GM23338 (cell line): ENCODE data around the gene ESRRA. TPM values are rescaled to one million over a fixed set of nuclear protein-coding genes. Genes with fewer than 3 reads are reported as not detected.

Experiments
- ATAC-seq: fragments of 200-7000 bp; cut with Tn5 transposase; 3 replicates; pipeline ENCODE4 v1.9.1; 2020
- DNase-seq: peaks from one replicate; pipeline ENCODE4 v3.0.0-alpha.2; 2015; ENCODE audit warnings: low spot score
- H2AFZ ChIP-seq: fragments of 200-600 bp; sonication (generic); 2 replicates; pipeline ENCODE4 v1.8.0; 2016; ENCODE audit warnings: antibody characterized with exemption, mild to moderate bottlenecking, moderate library complexity
- H3F3A ChIP-seq: fragments of 200-600 bp; sonication (generic); replicated peaks from 2 replicates; pipeline ENCODE4 v1.8.0; 2017; ENCODE audit warnings: antibody characterized with exemption, mixed run types, low read depth
- H3K27ac ChIP-seq: fragments of 200-600 bp; sonication (generic); 2 replicates; pipeline ENCODE4 v1.6.1; 2016; ENCODE audit warnings: low read depth
- H3K27me3 ChIP-seq: fragments of 200-600 bp; sonication (generic); 2 replicates; pipeline ENCODE4 v1.8.0; 2016; ENCODE audit warnings: mild to moderate bottlenecking, mixed run types, moderate library complexity; ENCODE audit not compliant: insufficient read depth
- H3K36me3 ChIP-seq: fragments of 200-600 bp; sonication (generic); 2 replicates; pipeline ENCODE4 v1.8.0; 2016; ENCODE audit warnings: mild to moderate bottlenecking; ENCODE audit not compliant: insufficient read depth
- H3K4me1 ChIP-seq: fragments of 200-600 bp; sonication (generic); 2 replicates; pipeline ENCODE4 v1.8.0; 2016; ENCODE audit warnings: mild to moderate bottlenecking, moderate library complexity; ENCODE audit not compliant: insufficient read depth
- H3K4me2 ChIP-seq: fragments of 200-600 bp; sonication (generic); 2 replicates; pipeline ENCODE4 v1.7.1; 2017; ENCODE audit warnings: mixed run types
- H3K4me3 ChIP-seq: fragments of 200-600 bp; sonication (generic); 2 replicates; pipeline ENCODE4 v1.6.1; 2016; ENCODE audit warnings: mixed run types
- H3K79me2 ChIP-seq: fragments of 200-600 bp; sonication (generic); replicated peaks from 2 replicates; pipeline ENCODE4 v1.8.0; 2017; ENCODE audit warnings: mild to moderate bottlenecking; ENCODE audit not compliant: insufficient read depth
- H3K9me2 ChIP-seq: fragments of 200-600 bp; sonication (generic); 2 replicates; pipeline ENCODE4 v1.8.0; 2017; ENCODE audit not compliant: insufficient read depth
- H4K20me1 ChIP-seq: fragments of 200-600 bp; sonication (generic); replicated peaks from 2 replicates; pipeline ENCODE4 v1.8.0; 2017; ENCODE audit warnings: mild to moderate bottlenecking; ENCODE audit not compliant: insufficient read depth
- H3K27ac Mint-ChIP-seq: 2 replicates; pipeline ENCODE4 v1.8.0; 2020; ENCODE audit warnings: inconsistent platforms, mild to moderate bottlenecking, moderate library complexity, mixed read lengths
- H3K27me3 Mint-ChIP-seq: 3 replicates; pipeline ENCODE4 v1.8.0; 2022; ENCODE audit warnings: low read depth, mild to moderate bottlenecking, moderate library complexity, mixed read lengths, inconsistent platforms; ENCODE audit not compliant: insufficient read depth, poor library complexity
- H3K36me3 Mint-ChIP-seq: 3 replicates; pipeline ENCODE4 v1.8.0; 2021; ENCODE audit warnings: low read depth, mild to moderate bottlenecking, inconsistent platforms, moderate library complexity, mixed read lengths
- H3K4me1 Mint-ChIP-seq: 3 replicates; pipeline ENCODE4 v1.8.0; 2020; ENCODE audit warnings: mild to moderate bottlenecking, inconsistent platforms, mixed read lengths
- H3K4me3 Mint-ChIP-seq: 3 replicates; pipeline ENCODE4 v1.8.0; 2021; ENCODE audit warnings: moderate library complexity, mild to moderate bottlenecking, inconsistent platforms, mixed read lengths
- H3K9me3 Mint-ChIP-seq: 3 replicates; pipeline ENCODE4 v1.8.0; 2020; ENCODE audit warnings: moderate library complexity, mild to moderate bottlenecking, inconsistent platforms, mixed read lengths
- CREB1 ChIP-seq: fragments of 250-450 bp; sonication (Bioruptor Pico); IDR thresholded peaks from 2 replicates; pipeline ENCODE4 v1.5.0; 2020; ENCODE audit warnings: low read depth, mild to moderate bottlenecking, moderate library complexity
- EZH2 ChIP-seq: fragments of 200-600 bp; sonication (generic); IDR thresholded peaks from one replicate; pipeline ENCODE4 v1.8.0; 2017; ENCODE audit warnings: antibody characterized with exemption, mild to moderate bottlenecking, low read depth; ENCODE audit not compliant: unreplicated experiment
- EZH2phosphoT487 ChIP-seq: fragments of 200-600 bp; sonication (generic); IDR thresholded peaks from one replicate; pipeline ENCODE4 v1.8.1; 2018; ENCODE audit warnings: antibody characterized with exemption; ENCODE audit not compliant: unreplicated experiment
- JUNB ChIP-seq: IDR thresholded peaks from one replicate; pipeline ENCODE4 v1.6.1; 2016; ENCODE audit warnings: antibody characterized with exemption; ENCODE audit not compliant: unreplicated experiment
- POLR2AphosphoS5 ChIP-seq: IDR thresholded peaks from 2 replicates; pipeline ENCODE4 v1.6.1; 2016; ENCODE audit warnings: antibody characterized with exemption, low read depth
- STAT1 ChIP-seq: IDR thresholded peaks from one replicate; pipeline ENCODE4 v1.6.1; 2016; ENCODE audit warnings: antibody characterized with exemption; ENCODE audit not compliant: unreplicated experiment
- ZNF331 ChIP-seq: fragments of 250-450 bp; sonication (Bioruptor Pico); IDR thresholded peaks from 2 replicates; pipeline ENCODE4 v1.5.0; 2020; ENCODE audit warnings: low read depth, mild to moderate bottlenecking, moderate library complexity
- polyA plus RNA-seq: library from polyadenylated mRNA; unstranded; fragments of >200 nt; fragmentation: Nextera tagmentation; extraction: Ambion mirVana; gene quantifications from 2 replicates; pipeline ENCODE4 v1.2.1, GENCODE V29; 2016
- total RNA-seq: library from RNA; depleted of rRNA; stranded (reverse); fragments of >200 nt; shearing (Covaris generic); gene quantifications from 2 replicates; pipeline ENCODE4 v1.2.3, GENCODE V29; 2014
- TF ChIP-seq, protein P1 (sequence below), 2 experiments: fragments of 200-600 bp in 1 of 2; sonication (generic) in 1 of 2; conservative IDR thresholded peaks; 2 replicates each; pipeline versions ENCODE4 v1.5.1 to v1.6.1; 2016 to 2017; ENCODE audit warnings: antibody characterized with exemption in 2 of 2, low read depth in 2 of 2, mild to moderate bottlenecking in 2 of 2, moderate library complexity in 1 of 2
- TF ChIP-seq, protein P2 (sequence below): IDR thresholded peaks from one replicate; pipeline ENCODE4 v1.6.1; 2018; ENCODE audit warnings: antibody characterized with exemption; ENCODE audit not compliant: unreplicated experiment

ESRRA gene
- total and polyA plus RNA-seq, 2 experiments from 2014 or later: 13.7 to 55.1 TPM

DNA sequence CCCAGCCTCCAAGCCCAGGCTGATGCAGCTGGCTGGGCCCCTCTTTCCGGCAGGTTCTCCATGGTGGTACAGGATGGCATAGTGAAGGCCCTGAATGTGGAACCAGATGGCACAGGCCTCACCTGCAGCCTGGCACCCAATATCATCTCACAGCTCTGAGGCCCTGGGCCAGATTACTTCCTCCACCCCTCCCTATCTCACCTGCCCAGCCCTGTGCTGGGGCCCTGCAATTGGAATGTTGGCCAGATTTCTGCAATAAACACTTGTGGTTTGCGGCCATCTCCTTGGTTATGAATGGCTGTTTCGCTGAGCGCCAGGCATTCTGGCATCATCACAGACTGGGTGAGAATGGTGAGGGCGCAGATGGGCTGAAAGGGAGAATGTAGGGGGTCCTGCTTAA is 16.2 kb downstream of the ESRRA start:
- ATAC-seq (no peak), DNase-seq (no peak)
- Mint-ChIP-seq H3K27ac (no peak overlapping the region), H3K27me3 (peaks cover 21% of the 10 kb centered on the region), H3K4me1 (peaks cover 22% of the 10 kb centered on the region), H3K9me3 (no peaks in the 10 kb centered on the region; the same call in 2 of the 3 replicates), H3K36me3 (peaks cover 34% of the 10 kb centered on the region), H3K4me3 (no peak overlapping the region; the same call in 2 of the 3 replicates)
- H3K27ac ChIP-seq: no peak overlapping the region
- H3K4me1 ChIP-seq: peaks cover 14% of the 10 kb centered on the region
- peaks cover 3% of the 10 kb centered on the region; the same call in 1 of the 2 replicates for H3K36me3 ChIP-seq
- 0 out of 2 replicates have a peak, but pooled peaks cover 6% of the 10 kb centered on the region for H3F3A ChIP-seq
- H3K27me3 ChIP-seq: no peaks in the 10 kb centered on the region
- no peak overlapping the region for H2AFZ ChIP-seq
- no peak overlapping the region for H3K4me3 ChIP-seq
- peaks cover 11% of the 10 kb centered on the region for H3K79me2 ChIP-seq
- no peaks in the 10 kb centered on the region for H3K9me2 ChIP-seq
- no peak overlapping the region for H3K4me2 ChIP-seq
- H4K20me1 ChIP-seq: no peaks in the 10 kb centered on the region; the same call in 1 of the 2 replicates
- TF ChIP-seq EZH2 (no peak), POLR2AphosphoS5 (no peak)

DNA sequence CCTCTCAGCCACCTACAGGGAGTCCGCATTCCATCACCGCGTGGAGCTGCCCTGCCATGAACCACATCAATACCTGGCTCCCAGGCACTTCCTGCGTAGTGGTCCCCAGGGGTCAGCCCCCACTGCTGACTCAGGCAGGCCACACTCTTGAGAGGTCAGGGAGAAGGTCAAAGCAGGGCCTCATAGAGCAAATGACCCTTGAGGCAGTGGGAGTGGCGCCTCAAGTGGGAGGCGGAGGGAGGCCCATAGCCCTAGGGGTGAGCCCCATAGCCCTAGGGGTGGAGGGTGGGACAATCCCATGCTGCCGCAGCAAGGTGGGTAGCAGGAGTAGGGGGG is 17.6 kb downstream of the ESRRA start:
- H3K9me3 Mint-ChIP-seq: no peaks in the 10 kb centered on the region
- H3K4me1 ChIP-seq: peaks cover 12% of the 10 kb centered on the region
- H3K27ac Mint-ChIP-seq: no peak overlapping the region
- no peak overlapping the region for H3K4me2 ChIP-seq
- H3K27me3 ChIP-seq: no peaks in the 10 kb centered on the region
- no peak for DNase-seq
- peaks cover 9% of the 10 kb centered on the region for H3K27me3 Mint-ChIP-seq
- no peak overlapping the region for H3K4me3 Mint-ChIP-seq
- TF ChIP-seq, protein P1, sequence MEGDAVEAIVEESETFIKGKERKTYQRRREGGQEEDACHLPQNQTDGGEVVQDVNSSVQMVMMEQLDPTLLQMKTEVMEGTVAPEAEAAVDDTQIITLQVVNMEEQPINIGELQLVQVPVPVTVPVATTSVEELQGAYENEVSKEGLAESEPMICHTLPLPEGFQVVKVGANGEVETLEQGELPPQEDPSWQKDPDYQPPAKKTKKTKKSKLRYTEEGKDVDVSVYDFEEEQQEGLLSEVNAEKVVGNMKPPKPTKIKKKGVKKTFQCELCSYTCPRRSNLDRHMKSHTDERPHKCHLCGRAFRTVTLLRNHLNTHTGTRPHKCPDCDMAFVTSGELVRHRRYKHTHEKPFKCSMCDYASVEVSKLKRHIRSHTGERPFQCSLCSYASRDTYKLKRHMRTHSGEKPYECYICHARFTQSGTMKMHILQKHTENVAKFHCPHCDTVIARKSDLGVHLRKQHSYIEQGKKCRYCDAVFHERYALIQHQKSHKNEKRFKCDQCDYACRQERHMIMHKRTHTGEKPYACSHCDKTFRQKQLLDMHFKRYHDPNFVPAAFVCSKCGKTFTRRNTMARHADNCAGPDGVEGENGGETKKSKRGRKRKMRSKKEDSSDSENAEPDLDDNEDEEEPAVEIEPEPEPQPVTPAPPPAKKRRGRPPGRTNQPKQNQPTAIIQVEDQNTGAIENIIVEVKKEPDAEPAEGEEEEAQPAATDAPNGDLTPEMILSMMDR (conservative IDR thresholded peaks at IDR 0.05; ENCODE audit: low read depth in 2 of 2): peak in 1 of 2 experiments; percentile 0; a peak in 1 of 4 replicates
- no peak for TF ChIP-seq JUNB
- H2AFZ ChIP-seq: no peak overlapping the region
- H3F3A ChIP-seq: 0 out of 2 replicates have a peak, but pooled peaks cover 4% of the 10 kb centered on the region
- H3K9me2 ChIP-seq: no peaks in the 10 kb centered on the region
- H4K20me1 ChIP-seq: no peaks in the 10 kb centered on the region
- H3K4me3 ChIP-seq: no peak overlapping the region
- ATAC-seq: no peak
- H3K36me3 Mint-ChIP-seq: peaks cover 25% of the 10 kb centered on the region
- H3K79me2 ChIP-seq: peaks cover 9% of the 10 kb centered on the region; the same call in 1 of the 2 replicates
- H3K36me3 ChIP-seq: peaks cover 3% of the 10 kb centered on the region; the same call in 1 of the 2 replicates
- no peak overlapping the region for H3K27ac ChIP-seq
- H3K4me1 Mint-ChIP-seq: peaks cover 19% of the 10 kb centered on the region

DNA sequence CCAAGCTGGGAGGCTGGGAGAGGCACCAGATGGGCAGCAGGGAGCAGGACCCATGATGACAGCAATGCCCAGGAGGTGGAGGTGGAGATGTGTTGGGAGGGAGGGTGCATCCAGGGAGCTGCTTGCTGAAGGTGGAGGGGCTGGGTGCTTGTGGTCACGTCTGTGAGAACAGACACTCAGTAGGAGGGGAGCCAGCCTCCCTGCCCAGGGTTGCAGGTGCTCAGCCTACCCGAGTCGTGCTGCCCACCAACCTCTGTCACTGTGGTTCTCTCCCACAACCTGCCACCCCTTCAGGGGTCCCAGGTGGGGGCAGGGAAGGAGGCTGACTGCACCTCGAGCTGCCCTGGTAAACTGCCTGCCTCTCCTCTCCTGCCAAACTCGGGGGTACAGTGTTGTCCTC is 18.0 kb downstream of the ESRRA start:
- peaks cover 3% of the 10 kb centered on the region; the same call in 1 of the 2 replicates for H3K36me3 ChIP-seq
- Mint-ChIP-seq H3K27ac (no peak overlapping the region), H3K4me1 (peaks cover 19% of the 10 kb centered on the region), H3K27me3 (peaks cover 7% of the 10 kb centered on the region), H3K36me3 (peaks cover 25% of the 10 kb centered on the region), H3K9me3 (no peaks in the 10 kb centered on the region), H3K4me3 (no peak overlapping the region)
- H3K27me3 ChIP-seq: no peaks in the 10 kb centered on the region
- H3K4me1 ChIP-seq: peaks cover 12% of the 10 kb centered on the region
- H3F3A ChIP-seq: 0 out of 2 replicates have a peak, but pooled peaks cover 4% of the 10 kb centered on the region
- H2AFZ ChIP-seq: no peak overlapping the region
- no peak overlapping the region for H3K4me3 ChIP-seq
- ATAC-seq (no peak), DNase-seq (no peak)
- no peaks in the 10 kb centered on the region for H3K9me2 ChIP-seq
- H3K27ac ChIP-seq: no peak overlapping the region
- H3K79me2 ChIP-seq: peaks cover 7% of the 10 kb centered on the region; the same call in 1 of the 2 replicates
- no peaks in the 10 kb centered on the region for H4K20me1 ChIP-seq
- H3K4me2 ChIP-seq: no peak overlapping the region
- no peak for TF ChIP-seq EZH2
- no peak for TF ChIP-seq EZH2phosphoT487
- TF ChIP-seq, protein P2, sequence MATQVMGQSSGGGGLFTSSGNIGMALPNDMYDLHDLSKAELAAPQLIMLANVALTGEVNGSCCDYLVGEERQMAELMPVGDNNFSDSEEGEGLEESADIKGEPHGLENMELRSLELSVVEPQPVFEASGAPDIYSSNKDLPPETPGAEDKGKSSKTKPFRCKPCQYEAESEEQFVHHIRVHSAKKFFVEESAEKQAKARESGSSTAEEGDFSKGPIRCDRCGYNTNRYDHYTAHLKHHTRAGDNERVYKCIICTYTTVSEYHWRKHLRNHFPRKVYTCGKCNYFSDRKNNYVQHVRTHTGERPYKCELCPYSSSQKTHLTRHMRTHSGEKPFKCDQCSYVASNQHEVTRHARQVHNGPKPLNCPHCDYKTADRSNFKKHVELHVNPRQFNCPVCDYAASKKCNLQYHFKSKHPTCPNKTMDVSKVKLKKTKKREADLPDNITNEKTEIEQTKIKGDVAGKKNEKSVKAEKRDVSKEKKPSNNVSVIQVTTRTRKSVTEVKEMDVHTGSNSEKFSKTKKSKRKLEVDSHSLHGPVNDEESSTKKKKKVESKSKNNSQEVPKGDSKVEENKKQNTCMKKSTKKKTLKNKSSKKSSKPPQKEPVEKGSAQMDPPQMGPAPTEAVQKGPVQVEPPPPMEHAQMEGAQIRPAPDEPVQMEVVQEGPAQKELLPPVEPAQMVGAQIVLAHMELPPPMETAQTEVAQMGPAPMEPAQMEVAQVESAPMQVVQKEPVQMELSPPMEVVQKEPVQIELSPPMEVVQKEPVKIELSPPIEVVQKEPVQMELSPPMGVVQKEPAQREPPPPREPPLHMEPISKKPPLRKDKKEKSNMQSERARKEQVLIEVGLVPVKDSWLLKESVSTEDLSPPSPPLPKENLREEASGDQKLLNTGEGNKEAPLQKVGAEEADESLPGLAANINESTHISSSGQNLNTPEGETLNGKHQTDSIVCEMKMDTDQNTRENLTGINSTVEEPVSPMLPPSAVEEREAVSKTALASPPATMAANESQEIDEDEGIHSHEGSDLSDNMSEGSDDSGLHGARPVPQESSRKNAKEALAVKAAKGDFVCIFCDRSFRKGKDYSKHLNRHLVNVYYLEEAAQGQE: no peak
- TF ChIP-seq STAT1: no peak
- no peak for TF ChIP-seq CREB1 (CRISPR knock-in tag)
- TF ChIP-seq ZNF331 (CRISPR knock-in tag): no peak
